ENCODE results near the gene HAUS3. TPM values are rescaled to one million over a fixed set of nuclear protein-coding genes. Genes with fewer than 3 reads are reported as not detected.
"Not testable (repeated sequence)": the region's sequence is repeated elsewhere in the genome, so short reads cannot be mapped to it uniquely, and the experiment has no call there.

Gene HAUS3
- total RNA-seq, 1 donor from 2014 or later = 5.7 TPM

DNA sequence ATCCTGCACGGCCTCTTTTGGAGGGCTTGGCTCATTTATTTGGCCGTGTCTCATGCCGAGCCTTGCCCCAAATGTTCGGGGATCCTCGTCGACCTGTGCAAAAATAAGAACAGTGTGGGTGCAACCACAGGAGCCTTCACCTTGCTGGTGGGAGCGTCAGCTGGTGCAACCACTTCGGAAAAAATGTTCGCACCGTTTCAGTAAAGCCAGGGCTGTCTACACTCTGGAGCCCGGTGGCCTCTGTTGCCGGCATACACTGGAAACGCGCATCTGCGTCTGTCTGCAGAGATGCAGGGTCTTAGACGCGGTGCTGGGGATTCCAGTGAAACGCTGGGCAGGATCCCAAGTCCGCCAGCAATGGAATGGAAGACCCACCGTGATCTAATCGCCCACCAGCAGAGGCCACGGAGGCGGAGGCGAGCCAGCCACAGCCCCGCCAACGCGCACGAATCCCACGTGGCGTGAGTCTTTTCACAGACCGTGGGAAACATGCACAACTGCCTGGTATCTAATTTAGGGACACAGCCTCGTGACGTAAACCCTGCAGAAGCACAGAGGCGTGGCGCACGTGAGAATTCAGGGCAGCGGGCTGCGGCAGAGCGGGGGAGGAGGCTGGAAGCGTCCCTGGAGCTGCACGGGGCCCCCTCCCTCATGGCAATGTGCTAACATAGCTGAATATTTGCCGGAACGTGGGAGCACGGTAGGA lies 33.8 kb upstream of the HAUS3 start:
- ATAC-seq = no peak

DNA sequence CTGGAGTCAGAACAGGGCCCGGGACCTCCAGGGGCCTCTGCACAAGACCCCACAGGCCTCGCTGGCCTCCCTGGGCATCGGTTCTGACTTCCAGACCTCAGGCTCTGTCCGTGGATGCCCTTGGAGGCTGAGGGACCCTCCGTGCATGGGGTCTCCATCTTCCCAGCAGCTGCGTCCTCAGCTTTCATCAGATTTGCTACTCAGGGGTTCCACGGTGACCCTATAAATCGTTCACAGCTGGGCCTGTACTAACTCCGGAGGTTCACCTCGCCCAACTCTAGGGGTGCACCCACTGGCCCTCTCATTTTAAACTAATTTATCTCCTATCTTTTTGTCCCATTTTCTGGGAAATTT lies 33.1 kb upstream of the HAUS3 start:
- ATAC-seq = not testable (repeated sequence)

DNA sequence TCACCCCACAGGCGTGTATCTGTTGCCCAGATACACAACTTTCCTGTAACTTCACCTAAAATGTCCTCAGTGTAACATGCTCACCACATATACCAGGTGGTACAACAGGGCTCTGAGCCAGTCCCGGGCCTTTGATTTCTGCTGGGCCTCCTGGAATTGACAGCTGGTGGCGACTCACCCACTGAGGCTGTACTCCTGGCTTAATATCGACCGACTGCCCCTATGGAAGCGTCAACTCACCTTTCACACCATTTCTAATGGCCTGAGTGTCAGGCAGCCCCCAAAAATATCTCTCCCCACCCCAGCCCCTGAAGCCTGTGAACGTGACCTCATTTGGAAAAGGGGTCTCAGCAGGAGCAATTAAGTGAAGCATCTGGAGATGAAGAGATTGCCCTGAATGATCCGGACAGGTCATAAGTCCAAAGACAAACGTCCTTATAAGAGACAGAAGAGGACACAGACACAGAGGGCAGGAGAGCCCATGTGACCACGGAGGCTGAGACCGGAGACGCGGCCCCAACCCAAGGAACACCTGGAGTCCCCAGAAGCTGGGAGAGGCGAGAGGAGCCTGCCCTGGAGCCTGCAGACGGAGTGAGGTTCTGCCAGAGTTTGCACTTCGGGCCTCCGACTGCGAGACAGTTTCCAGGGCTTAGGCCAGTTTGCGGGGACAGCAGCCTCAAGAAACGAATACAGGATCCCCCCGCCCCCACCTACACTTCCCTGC lies 32.6 kb upstream of the HAUS3 start:
- no peak for ATAC-seq

DNA sequence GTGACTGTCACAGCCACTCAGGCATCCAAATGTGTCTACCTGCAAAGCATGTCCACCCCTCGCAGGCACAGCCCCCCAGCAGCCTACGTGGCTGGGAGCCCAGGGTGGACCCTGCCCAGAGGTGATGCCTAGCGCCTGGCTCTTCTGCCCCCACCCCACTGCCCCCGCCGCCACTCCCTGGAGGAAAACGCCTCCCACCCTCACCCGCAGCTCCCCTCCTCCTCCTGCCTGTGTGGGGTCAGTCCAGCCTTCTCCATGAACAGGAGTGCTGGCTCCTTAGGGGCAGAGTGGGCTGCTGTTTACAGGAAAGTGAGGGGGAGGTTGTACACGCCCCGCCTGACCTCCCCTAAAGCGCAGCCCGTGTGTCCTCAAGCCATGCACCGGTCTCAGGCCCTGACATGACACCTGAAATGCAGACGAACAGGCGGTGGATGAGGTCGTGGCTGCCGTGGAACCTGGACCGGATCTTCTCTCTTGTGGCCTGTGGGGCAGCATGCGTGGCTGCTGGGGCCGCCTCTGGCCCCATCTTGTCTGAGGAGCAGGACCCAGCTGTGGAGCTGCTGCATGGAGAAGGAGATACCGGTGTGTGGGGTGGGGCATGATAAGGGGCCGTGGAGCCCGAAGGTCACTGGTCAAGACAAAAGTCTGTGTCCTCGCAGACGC lies 31.9 kb upstream of the HAUS3 start:
- no peak for ATAC-seq

DNA sequence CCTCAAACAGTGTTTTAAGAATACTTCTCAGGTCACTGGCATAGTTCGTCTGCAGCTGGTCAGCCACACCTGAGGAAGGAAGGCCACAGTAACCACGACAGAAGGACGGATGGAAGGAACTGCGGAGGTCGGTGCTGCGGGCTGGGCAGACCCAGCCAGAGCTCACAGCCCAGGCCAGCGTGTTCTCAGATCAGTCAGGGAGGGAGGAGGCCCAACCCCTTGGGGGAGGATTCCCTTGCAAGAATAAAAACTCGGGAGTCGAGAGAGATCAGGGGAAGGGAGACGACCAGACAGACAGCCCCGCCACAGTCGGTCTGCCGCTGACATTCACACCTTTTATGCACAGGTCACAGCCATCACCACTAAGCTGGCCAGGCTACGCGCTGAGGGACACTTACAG lies 31.3 kb upstream of the HAUS3 start:
- ATAC-seq = no peak

DNA sequence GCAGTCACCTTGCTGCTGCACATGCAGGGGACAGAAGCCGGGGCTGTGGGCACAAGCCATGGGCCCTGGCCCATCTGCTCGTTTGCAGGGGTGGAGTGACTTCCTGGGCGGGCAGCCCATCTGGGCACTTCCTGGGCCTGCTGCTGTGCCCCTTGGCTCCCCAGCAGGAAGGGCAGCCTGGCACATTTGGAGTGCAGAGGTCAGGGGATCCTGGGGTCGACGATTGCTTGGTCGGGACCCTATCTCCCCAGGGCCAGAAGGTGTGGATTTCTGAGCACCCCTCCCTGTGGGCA lies 30.9 kb upstream of the HAUS3 start:
- no peak for ATAC-seq

DNA sequence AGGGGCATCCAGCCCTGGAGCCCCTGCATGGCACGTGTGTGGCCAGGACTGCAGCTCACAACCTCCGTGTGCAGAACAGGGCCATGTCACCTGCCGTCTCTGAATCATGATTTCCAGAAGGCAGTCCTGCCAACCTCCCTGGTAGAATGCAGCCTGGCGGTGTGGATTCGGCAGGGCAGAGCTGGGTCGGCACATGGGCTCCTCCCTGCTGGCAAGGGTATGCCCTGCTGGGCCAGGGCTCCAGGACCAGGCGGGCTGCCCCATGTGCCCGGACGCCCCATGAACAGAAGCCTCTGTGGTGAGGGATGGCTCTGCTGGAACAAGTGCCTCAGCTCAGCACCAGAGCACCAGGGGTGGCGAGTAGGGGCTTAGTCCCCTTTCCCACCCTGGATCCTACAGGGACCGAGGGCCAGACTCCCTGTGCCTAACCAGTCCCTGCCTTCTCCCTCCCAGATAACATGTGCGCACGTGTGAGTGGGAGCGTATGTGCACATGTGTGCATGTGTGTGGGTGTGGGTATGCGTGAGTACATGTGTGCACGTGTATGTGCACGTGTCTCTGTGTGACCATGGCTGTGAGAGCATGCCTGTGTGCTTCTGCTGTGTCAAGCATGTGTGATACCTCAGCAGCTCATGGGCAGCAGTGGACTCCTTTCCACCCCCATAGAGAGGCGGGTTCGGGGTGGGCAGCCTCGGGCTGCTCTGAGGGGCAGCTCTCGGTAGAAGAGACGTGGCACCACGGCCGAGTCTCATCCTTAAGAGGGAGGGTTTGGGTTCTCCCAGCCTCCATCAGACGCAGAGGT lies 30.3 kb upstream of the HAUS3 start:
- no peak for ATAC-seq

DNA sequence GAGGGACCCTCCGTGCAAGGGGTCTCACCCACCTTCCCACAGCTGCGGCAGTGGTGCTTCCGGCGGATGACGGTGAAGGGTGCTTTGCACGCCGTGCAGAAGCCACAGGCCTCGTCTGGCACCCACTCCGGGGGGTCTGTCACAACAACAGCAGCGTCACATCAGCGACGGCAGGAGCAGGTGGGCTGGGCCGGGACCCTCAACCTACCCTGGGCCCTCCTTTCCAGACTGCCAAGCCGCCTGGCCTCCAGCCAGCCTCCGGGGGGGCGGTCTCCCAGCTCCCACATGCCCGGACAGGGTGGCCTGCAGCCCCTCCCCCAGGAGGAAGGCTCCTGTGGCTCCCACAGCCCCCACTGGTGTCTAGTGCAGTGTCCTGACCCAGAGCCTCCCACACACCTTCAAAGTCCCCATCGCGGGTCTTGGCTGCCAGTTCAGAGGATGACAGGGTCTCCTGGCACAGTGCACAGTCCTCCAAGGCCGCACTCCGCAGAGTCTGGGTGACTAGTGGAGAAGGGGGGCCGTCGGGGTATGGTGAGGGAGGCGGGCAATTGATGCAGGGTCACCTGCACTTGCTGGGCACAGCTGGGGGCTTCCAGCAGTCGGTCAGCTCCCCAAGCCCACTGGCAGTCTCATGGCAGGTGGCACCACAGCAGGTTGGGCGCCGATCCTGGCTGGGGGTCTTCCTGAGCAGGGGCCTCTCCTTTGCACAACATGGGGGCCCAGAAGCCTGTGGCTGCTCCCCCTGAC lies 29.5 kb upstream of the HAUS3 start:
- ATAC-seq = no peak

DNA sequence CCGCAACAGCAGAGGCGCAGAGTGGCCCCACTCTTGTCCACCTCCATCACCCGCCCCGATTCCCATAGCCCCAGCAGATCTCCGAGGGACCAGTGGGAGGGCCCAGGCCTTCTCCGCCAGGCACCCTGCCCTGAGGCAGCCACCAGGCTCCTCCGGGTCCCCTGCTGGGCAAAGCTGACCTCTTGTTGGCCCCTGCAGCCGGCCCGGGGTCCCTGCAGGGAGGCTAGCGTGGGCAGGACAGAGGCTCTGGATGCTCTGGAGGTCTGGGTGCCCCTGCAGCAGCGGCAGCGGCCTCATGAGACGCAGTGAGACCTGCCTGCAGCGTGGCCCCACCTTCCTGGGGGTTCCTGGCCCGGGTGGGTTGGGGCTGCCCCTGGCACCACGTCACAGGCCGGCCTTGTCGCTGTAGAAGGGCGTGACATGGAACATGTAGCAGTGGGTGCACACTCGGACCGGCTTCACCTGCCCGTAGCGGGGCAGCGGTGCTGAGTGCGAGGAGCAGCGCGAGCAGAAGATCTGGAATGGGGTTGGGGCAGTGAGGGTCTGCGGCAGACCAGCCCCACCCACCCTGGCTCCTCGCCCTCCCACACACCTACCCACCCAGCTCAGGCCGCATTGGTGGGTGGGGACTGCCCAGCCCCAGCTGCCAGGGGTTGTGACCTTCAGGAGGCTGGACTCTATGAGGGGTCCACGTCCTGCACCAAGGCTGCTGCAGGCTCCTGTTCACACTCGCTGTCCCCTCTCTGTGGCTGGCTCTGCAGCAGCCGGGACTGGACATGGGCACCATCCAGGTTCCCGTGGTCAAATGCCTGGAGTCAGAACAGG lies 28.6 kb upstream of the HAUS3 start:
- ATAC-seq = no peak

DNA sequence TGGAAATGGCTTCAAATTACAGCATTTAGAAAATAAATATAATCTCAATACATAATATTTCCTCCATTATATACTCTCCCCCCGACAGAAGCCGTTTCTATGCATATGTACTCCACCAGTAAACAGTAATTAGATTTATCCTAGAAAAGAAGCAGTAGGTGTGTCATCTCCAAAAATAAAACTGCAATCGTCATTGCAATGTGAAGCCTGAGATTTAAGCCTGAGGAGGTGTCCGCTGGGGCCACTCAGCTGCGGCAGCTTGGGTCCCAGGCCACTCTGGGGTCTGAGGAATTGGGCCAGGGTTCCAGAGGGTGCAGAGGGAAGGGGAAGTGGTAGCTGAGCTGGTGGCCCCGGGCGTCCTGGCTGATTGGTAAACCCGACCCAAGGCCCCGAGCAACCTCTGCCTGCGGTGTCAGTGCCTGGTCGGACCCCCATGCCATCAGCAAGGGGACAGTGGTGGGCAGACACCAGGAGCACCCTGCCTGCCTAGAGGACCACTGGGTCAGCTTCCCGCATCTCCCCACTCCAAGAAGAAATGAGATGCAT lies 27.8 kb upstream of the HAUS3 start:
- no peak for ATAC-seq

DNA sequence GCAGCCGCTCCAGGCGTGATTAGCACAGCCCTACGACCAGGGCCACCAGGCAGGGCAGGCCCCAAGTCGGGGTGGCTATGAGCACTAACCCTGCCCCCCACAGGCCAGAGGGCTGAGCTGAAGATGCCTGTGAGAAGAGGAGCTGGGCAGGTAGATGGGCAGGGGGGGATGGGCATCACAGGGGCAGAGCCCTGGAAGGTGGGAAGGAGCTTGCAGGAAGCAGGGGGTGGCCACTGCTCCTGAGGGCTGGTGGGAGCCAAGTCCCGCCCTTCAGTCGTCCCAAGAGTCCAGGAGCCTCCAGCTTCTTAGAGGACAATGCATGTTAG lies 27.2 kb upstream of the HAUS3 start:
- ATAC-seq = no peak

DNA sequence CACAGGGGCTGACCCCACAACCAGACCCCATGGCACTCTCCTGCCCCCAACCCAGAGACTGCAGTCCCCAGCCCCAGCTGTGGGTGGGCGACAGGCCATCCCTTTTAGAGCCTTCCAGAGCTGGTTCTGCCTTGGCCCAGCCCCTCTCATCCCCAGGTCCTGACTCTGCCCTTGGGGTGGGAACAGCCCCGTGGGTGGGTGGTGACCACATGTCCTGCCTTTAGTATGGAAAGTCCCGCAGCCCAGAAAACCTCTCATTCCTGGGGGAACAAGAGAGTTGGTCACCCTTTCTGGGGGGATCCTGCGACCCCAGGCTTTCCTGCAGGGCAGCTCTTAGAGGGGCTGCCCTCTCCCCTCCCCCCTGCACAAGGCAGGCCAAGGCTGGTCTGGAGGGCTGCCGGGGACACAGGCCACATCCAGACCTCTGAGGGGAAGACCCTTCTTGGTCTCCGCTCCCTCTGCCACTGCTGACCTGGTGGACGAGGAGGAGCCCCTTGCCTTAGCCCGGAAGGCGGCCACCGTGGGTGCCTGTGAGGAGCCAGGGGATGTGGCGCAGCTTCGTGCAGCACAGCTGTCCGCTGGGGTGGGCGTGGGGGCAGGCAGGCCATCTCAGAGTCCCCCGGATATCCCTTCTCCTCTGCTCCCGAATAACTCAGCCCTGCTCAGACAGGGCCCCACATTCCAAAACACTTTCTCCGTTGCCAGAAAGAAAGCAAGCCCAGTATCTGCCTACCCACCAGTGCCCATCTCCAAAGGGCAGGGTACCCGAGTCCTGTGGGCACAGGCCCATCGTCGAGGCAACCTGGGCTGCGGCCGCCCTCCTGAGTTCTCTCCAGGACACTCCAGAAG lies 26.7 kb upstream of the HAUS3 start:
- ATAC-seq = no peak

DNA sequence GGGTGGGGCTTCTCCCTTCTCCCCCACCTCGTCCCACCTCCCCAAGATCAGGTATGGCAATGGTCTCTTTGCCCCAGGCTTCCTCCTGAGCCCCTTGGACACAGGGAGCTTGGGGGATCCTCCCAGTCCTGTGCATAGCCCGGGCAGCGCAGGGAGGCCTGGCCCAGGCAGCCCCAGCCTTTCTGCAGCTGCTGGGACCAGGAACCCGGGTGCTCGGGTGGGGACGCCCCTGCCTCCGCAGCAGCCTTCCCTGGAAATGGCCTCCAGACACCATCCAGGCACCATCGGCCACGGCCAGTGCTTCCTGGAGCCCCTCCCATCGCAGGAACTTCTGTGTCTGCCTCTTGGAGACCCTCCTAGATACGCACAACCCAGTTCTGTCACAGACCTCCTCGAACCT lies 25.9 kb upstream of the HAUS3 start:
- ATAC-seq = no peak

DNA sequence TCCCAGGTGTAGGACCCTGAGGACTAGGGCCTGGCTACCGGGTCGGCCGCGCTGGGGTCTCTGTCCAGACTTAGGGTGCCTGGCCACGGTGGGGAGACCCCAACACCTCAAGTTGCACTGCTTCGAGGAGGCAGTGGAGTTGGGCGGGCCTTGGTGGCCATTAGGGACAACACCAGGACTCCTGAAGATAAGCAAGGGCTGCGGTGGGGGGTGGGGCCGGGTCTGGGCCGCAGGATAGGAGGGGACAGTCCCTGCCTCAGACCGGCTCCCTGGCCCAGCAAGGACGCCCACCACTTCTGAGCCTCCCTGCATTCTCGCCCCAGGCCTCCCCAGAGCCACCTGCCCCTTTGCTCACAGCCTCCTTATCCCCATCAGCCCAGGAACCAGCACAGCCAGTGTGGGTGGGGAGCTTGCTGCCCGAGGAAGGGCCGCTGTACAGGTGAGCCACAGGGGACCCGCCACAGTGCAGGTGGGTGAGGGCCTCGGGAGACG lies 25.4 kb upstream of the HAUS3 start:
- no peak for ATAC-seq

DNA sequence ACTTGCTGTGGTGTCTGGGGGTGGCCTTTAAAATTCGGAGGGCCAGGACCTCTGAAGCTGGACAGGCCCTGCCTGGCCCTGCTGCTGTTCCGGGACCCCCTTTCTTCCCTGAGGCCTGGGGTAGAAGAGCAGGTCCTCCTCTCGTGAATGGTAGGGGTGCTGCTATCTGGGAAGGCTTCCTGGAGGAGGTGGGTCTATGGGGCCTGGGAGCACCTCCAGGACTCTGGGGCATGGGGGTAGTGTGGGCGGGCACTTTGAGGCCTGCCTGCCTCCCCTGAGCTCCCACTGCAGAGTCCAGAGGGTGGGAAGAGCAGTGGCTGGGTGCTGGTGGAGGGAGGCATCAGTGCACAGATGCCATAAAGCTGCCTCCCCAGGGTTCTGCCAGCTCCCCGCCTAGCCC lies 24.9 kb upstream of the HAUS3 start:
- no peak for ATAC-seq

DNA sequence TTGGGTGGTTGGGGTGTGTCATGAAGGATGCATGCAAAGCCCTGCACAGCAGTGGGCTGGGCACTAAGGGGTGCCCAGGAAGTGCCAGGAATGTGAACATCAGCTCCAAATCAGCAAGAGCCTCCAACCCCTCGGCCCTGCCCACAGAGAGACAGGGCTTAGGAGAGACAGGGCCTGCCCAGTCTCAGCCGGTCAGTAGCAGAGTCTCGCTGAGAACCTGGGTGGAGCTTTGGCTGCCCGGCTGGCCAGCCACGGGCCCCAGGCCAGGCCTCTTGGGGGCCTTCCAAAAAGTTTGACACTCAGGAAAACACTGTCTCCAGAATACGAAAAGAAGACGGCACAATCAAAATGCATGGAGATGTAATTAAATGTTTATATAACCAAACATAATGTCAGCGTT lies 24.3 kb upstream of the HAUS3 start:
- no peak for ATAC-seq

DNA sequence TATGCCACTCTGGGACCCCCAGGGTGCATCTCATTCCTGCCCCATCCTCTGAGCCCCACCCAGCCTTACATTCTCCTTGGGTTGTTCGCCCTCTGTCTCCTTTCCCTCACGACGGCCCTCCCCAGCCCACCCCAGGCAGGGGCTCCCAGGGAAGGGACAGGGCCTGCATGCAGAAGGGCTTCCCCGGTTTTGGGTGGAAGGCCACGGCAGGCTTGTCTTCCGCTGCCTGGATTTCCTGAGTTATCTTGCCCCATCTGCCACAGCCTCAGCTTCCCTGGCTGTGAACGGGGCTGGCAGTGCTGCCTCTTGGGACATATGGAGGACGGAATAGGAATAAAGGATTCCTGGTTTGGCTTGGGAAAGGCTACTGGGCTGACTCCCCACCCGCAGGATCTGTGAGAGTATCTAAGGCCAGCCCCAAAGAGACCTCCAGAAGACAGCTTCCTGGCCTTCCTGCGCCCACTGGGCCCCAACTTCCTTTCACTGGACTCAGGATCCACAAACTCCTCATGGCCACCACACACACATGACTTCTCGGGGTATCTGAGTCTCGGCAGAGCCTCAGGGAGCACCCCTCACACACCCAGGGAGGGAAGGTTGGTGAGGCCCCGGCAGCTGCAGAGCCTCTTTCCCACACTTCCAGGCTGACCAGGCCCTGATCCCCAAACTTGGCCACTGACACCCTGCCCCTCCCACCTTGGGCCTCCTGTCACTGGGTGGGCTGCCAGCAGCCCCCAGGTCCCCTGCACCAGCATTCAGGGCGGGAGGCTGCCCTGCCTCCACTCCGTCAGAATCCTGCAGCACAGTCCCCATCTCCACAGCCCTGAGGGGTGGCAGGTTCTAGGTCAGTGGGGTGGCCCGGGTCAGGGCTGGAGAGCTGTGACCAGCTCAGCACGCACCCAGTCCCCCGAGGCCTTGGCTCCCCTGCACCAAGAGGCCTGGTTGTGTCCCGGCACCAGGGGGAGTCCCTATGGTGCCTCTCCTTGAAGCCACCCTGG lies 23.5 kb upstream of the HAUS3 start:
- no peak for ATAC-seq

DNA sequence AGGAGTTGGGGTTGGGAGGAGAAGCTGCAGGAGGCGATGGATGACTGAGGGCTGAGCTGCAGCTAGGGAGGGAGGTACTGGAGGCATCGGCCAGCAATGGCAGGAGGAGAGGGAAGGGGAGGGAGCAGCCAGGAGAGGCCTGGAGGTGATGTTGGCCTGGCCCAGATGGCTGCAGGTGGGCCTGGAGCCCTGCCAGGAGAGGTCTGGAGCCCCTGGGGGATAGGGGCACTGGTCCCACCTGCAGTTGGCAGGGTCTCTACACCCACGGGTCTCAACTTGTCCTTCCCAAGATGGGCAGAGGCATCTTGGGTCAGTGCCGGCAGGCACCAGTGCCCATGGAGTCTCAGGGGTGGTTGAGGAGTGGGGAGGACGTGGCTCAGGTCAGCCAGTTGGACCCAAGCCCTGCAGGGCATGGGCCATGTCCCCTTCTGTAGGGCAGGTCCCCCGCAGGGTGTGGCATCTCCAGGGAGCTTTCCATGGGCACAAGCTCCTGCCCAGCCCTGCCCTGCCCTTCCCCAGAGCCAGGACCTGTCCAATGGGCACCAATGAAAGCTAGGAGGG lies 22.6 kb upstream of the HAUS3 start:
- no peak for ATAC-seq

DNA sequence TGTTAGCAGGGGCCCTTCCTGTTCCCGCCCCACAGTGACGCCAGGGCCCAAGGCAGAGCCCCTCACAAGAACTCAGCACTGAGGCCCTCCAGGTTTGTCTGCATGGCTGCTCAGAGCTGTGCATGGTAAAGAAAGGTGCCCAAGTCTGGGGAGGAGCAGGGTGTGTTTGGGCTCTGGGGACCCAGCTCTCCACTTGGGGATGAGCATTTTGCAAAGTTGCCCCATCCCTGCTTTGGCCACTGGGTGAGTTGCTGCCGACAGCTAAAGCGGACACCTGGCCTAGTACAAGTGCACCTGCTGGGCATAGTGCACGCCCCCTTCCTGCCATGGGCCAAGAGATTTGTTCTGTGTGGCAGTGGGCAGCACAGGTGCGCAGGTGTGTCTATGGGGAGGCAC lies 22.0 kb upstream of the HAUS3 start:
- ATAC-seq = no peak
